Right lobe of liver (tissue), 6 donors: ENCODE measurements around the gene FAM53C. TPM values are rescaled to one million over a fixed set of nuclear protein-coding genes. Genes with fewer than 3 reads are reported as not detected.

Source experiments
- ATAC-seq, 4 donors: fragments of 200-7000 bp; cut with Tn5 transposase; one replicate each; pipeline ENCODE4 v1.9.1; 2020; ENCODE audit warnings: mild to moderate bottlenecking in 4 of 4, moderate library complexity in 4 of 4
- DNase-seq, 3 donors: peaks; one replicate each; pipeline ENCODE4 v3.0.0-alpha.2; 2020
- H3K27ac ChIP-seq, 3 donors: fragments of 200-600 bp; one replicate each; pipeline ENCODE4 v1.8.0; 2022
- H3K27me3 ChIP-seq, 2 donors: fragments of 200-600 bp; one replicate each; pipeline ENCODE4 v1.8.0; 2022
- H3K36me3 ChIP-seq, 4 donors: fragments of 200-600 bp; sonication (generic) in 1 of 4; one replicate each; pipeline versions ENCODE4 v1.5.1 to v1.8.0; 2017 to 2022; ENCODE audit warnings: control low read depth in 1 of 4
- H3K4me1 ChIP-seq, 4 donors: fragments of 200-600 bp; sonication (generic) in 1 of 4; one replicate each; pipeline versions ENCODE4 v1.5.1 to v1.8.0; 2017 to 2022; ENCODE audit warnings: control low read depth in 1 of 4
- H3K4me3 ChIP-seq, 3 donors: fragments of 200-600 bp; one replicate each; pipeline ENCODE4 v1.8.0; 2022
- H3K9me3 ChIP-seq, 4 donors: fragments of 200-600 bp; sonication (generic) in 1 of 4; one replicate each; pipeline versions ENCODE4 v1.5.1 to v1.8.0; 2017 to 2022; ENCODE audit warnings: control low read depth in 1 of 4
- CTCF ChIP-seq, 4 donors: fragments of 200-600 bp in 3 of 4; fragments of 450-650 bp in 1 of 4; IDR thresholded peaks; one replicate each; pipeline versions ENCODE4 v1.5.1 to v1.8.0; 2016 to 2022; ENCODE audit warnings: antibody characterized with exemption in 4 of 4, mild to moderate bottlenecking in 2 of 4
- POLR2A ChIP-seq: fragments of 450-650 bp; IDR thresholded peaks from one replicate; pipeline ENCODE4 v1.6.1; 2017; ENCODE audit warnings: antibody characterized with exemption, mild to moderate bottlenecking
- WGBS: methylation state at CpG from one replicate; pipeline ENCODE4 v1.1.6; 2018; ENCODE audit warnings: low coverage, low lambda C conversion rate; ENCODE audit not compliant: insufficient coverage; ENCODE audit errors: missing lambda C conversion rate; 5-methylcytosine and 5-hydroxymethylcytosine counted together
- intact Hi-C, 2 donors: fragments of 100-400 bp; cut with DNase I; formaldehyde crosslinking; loops; one replicate each; pipeline versions ENCODE4 v1.11.2 to v1.14.1; 2022
- total RNA-seq, 6 experiments: library from RNA; depleted of rRNA in 2 of 6; stranded (reverse); fragments of >200 nt in 2 of 6; fragmentation: NEBNext Ultra II Directional in 3 of 6; extraction: Animal tissue kit (Norgen Biotek cat#: 25700) in 3 of 6; gene quantifications; one replicate each; pipeline versions ENCODE4 v1.1.0 to v1.2.4, GENCODE V29; 2016 to 2023
- donor health status: DM: no; HTN: yes; CAD: no.
- donor health status: DM: no; HTN: no; CAD: no.
- donor health status: DM: no; HTN: no; CAD: no.
- donor health status: DM: no; HTN: yes; CAD: no.
- donor health status: DM: no; HTN: yes; CAD: no.

FAM53C gene
- total RNA-seq, 6 experiments from 2014 or later = 7.2 to 15.8 (median 8.7) TPM

DNA sequence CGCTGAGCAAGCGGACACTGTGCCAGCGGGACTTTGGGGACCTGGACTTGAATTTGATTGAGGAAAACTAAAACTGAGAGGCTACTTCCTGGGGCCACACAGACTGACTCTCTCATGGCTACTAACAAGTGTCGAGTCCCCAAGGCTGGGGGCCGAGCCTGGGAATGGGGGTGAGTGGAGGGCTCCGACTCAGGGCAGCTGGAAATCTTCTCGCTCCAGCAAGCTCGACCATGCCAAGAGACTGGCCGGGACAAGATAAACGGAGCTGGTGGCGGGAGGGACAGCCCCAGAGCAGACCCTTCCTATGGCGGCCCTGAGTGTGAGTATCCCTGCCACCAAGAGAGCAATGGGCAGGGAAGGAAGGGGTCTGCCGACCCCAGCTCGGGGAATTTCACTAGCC lies 8.8 kb downstream of the FAM53C start:
- no peak for DNase-seq
- 80% methylated on average over 3 of the region's 14 CpGs for WGBS
- Histone ChIP-seq H3K36me3 (peaks cover 0 to 51% (median 13%) of the 10 kb centered on the region in 4 donors), H3K27ac (no peak overlapping the region), H3K27me3 (no peaks in the 10 kb centered on the region), H3K4me3 (no peak overlapping the region), H3K4me1 (no peaks in the 10 kb centered on the region), H3K9me3 (no peaks in the 10 kb centered on the region)
- TF ChIP-seq POLR2A (no peak), CTCF (IDR thresholded peaks at IDR 0.05) (no peak)
- intact Hi-C loops = no loop called here
- no peak for ATAC-seq

- H3K4me1 ChIP-seq = peaks cover 0 to 11% (median 4%) of the 10 kb centered on the region in 4 donors
- H3K36me3 ChIP-seq = peaks cover 0 to 24% (median 8%) of the 10 kb centered on the region in 4 donors
- no peaks in the 10 kb centered on the region for H3K9me3 ChIP-seq
- H3K27ac ChIP-seq = no peak overlapping the region
- ATAC-seq = no peak
- WGBS = no CpG with 5 or more reads among the region's 1 CpG
- intact Hi-C loops = no loop called here
- DNase-seq = no peak
- no peaks in the 10 kb centered on the region for H3K27me3 ChIP-seq
- H3K4me3 ChIP-seq = no peak overlapping the region
- TF ChIP-seq CTCF (IDR thresholded peaks at IDR 0.05) = no peak
- TF ChIP-seq POLR2A = no peak
These were observed 11.9 kb downstream of the FAM53C start for GRCh38 chr5:138349852-138350562.

GRCh38 chr5:138350563-138350890 lies 12.5 kb downstream of the FAM53C start:
- H3K27ac ChIP-seq = no peak overlapping the region
- H3K4me1 ChIP-seq = peaks cover 0 to 16% (median 4%) of the 10 kb centered on the region in 4 donors
- ATAC-seq (no peak), DNase-seq (no peak)
- peaks cover 0 to 18% (median 5%) of the 10 kb centered on the region in 4 donors for H3K36me3 ChIP-seq
- intact Hi-C loops = no loop called here
- no peaks in the 10 kb centered on the region for H3K9me3 ChIP-seq
- no peak for TF ChIP-seq CTCF (IDR thresholded peaks at IDR 0.05)
- TF ChIP-seq POLR2A = no peak
- no peak overlapping the region for H3K4me3 ChIP-seq
- H3K27me3 ChIP-seq = no peaks in the 10 kb centered on the region

DNA sequence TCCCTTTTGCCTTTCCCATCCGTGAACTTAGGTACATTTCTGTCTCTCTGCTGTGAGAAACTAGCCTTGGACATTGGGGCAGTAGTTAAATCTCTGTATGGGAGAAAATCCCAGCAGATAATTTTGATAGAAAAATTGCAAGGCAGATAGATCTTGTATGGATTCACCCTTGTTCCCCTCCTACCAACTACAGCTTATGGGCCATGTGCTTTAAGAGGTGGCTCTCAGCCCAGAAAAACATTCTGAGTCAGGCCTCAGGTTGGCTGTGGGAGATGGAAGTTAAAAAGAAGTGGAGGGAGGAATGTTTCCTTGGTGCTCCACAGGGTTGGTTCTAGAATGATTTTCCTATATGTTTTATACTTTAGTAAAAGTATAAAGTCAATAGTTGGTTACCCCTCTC lies 13.0 kb downstream of the FAM53C start:
- Histone ChIP-seq H3K4me3 (no peak overlapping the region), H3K4me1 (peaks cover 0 to 20% (median 4%) of the 10 kb centered on the region in 4 donors), H3K27ac (no peak overlapping the region), H3K36me3 (peaks cover 0 to 13% (median 5%) of the 10 kb centered on the region in 4 donors), H3K9me3 (no peaks in the 10 kb centered on the region), H3K27me3 (no peaks in the 10 kb centered on the region)
- TF ChIP-seq POLR2A = no peak
- TF ChIP-seq CTCF (IDR thresholded peaks at IDR 0.05) = no peak
- intact Hi-C loops = no loop called here
- 89% methylated on average over 1 of the region's 1 CpG for WGBS
- no peak for ATAC-seq
- no peak for DNase-seq

DNA sequence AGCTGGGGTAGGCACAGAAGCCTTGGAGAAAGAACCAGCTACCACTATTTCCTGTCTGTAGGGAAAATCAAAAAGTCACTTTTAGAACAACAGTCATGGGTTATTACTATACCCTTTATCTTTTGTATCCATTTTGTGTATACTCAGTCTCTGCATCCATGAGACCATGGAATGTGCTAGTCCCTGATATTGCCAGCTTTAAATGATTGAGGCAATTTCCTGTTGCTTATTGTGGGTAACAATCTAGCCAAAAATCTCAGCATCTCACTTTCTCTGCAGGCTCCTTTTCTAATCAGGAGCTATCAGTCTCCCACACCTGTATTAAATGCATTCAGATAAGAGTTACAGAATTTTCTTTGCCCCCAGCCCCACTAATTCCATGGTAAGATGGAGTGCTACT lies 13.5 kb downstream of the FAM53C start:
- ATAC-seq (no peak), DNase-seq (no peak)
- peaks cover 0 to 20% (median 4%) of the 10 kb centered on the region in 4 donors for H3K4me1 ChIP-seq
- no peak overlapping the region for H3K4me3 ChIP-seq
- H3K27ac ChIP-seq = no peak overlapping the region
- peaks cover 0 to 9% (median 4%) of the 10 kb centered on the region in 4 donors for H3K36me3 ChIP-seq
- H3K9me3 ChIP-seq = no peaks in the 10 kb centered on the region
- intact Hi-C loops = no loop called here
- TF ChIP-seq CTCF (IDR thresholded peaks at IDR 0.05) (no peak), POLR2A (no peak)
- no peaks in the 10 kb centered on the region for H3K27me3 ChIP-seq
